RPMI8226 (cell line): Measurements from ENCODE around the gene SORCS3.
A peak's percentile ranks its signal among the peaks of the same experiment; 100 is the strongest.

Source experiments
- DNase-seq: peaks from one replicate; pipeline ENCODE4 v3.0.0-alpha.2; 2015

Gene SORCS3

GRCh38 chr10:104641187-104641936, at the start of gene SORCS3:
TSS of gene SORCS3 (plus strand) at chr10:104641290.
- no peak for DNase-seq

GRCh38 chr10:104591441-104591840, 49.6 kb upstream of the SORCS3 start:
- DNase-seq, result no peak

GRCh38 chr10:104601166-104601565, 39.9 kb upstream of the SORCS3 start:
- DNase-seq, result no peak

- no peak for DNase-seq
These were observed 32.8 kb upstream of the SORCS3 start for GRCh38 chr10:104608091-104608828.

- no peak for DNase-seq
These were observed 28.4 kb upstream of the SORCS3 start for GRCh38 chr10:104612571-104613205.

- DNase-seq, result no peak
These were observed 27.7 kb upstream of the SORCS3 start for GRCh38 chr10:104613406-104613805.

GRCh38 chr10:104614245-104614831, 26.8 kb upstream of the SORCS3 start:
- peak; percentile 22 for DNase-seq

- DNase-seq, result no peak
These were observed 26.0 kb upstream of the SORCS3 start for GRCh38 chr10:104615136-104615535.

- no peak for DNase-seq
These were observed 23.3 kb upstream of the SORCS3 start for GRCh38 chr10:104617831-104618230.

- DNase-seq, result no peak
These were observed 18.9 kb upstream of the SORCS3 start for GRCh38 chr10:104622175-104622574.

GRCh38 chr10:104622598-104623209, 18.4 kb upstream of the SORCS3 start:
- peak; percentile 26 for DNase-seq

GRCh38 chr10:104630731-104631130, 10.4 kb upstream of the SORCS3 start:
- no peak for DNase-seq

- DNase-seq, result no peak
These were observed 9.1 kb upstream of the SORCS3 start for GRCh38 chr10:104631946-104632345.

- peak; percentile 17 for DNase-seq
These were observed 2.1 kb upstream of the SORCS3 start for GRCh38 chr10:104638861-104639589.

- no peak for DNase-seq
These were observed 1.3 kb upstream of the SORCS3 start for GRCh38 chr10:104639590-104640338.

GRCh38 chr10:104640339-104641186, 527 bp upstream of the SORCS3 start:
- no peak for DNase-seq

GRCh38 chr10:104641937-104642657, 1.0 kb downstream of the SORCS3 start:
- DNase-seq, result no peak

- peak; percentile 13 for DNase-seq
These were observed 1.7 kb downstream of the SORCS3 start for GRCh38 chr10:104642658-104643302.

- no peak for DNase-seq
These were observed 2.2 kb downstream of the SORCS3 start for GRCh38 chr10:104643303-104643663.
